Measurements from ENCODE around the gene PARP12. TPM values are rescaled to one million over a fixed set of nuclear protein-coding genes. Genes with fewer than 3 reads are reported as not detected.

Gene PARP12
- total and polyA plus RNA-seq, 2 of the 13 experiments (the other 11 are each of a cell fraction or from before 2014, with no cell fraction given), result 15.5 to 35.2 TPM

DNA sequence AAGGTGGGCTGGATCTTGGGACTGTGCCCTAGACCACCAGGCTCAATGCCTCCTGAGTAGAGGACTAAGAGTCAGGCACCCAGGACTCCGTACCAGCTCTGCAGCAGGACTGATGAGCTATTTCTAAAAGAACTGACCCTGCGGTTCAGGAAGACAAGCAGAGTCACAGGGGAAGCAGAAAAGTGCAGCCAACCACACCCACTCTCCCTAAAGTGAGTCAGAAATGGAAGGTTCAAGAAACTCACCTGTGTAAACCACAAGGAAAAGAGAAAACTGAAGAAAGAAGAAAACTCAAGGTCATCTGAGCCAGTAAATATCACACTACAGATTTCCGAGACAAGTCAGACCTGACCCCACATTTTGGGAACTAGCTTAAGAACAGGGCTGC, 2.5 kb downstream of the PARP12 start:
- peaks cover 61% of the 10 kb centered on the region for H3K4me1 ChIP-seq (ENCODE audit: insufficient read depth, low read length)
- WGBS (ENCODE audit: low lambda C conversion rate), result 87% methylated on average over 3 of the region's 3 CpGs
- H3K27ac ChIP-seq (ENCODE audit: extremely low read length, insufficient read depth, low read length), result no peak overlapping the region
- no peak overlapping the region for H3K9ac ChIP-seq (ENCODE audit: insufficient read depth, low read depth, low read length)
- DNase-seq (ENCODE audit: low spot score) (no peak), FAIRE-seq (no peak), ATAC-seq (no peak)
- H3K27me3 ChIP-seq (ENCODE audit: control insufficient read depth in 1 of 2, insufficient read depth in 2 of 2, low read length in 2 of 2), result no peaks in the 10 kb centered on the region
- intact Hi-C loops (cut with micrococcal nuclease; ENCODE audit: unreplicated experiment) (no loop called here), in situ Hi-C loops (cut with HindIII; ENCODE audit: extremely low pct_ligation_motif_present, low pct_unique_long_range_greater_than_20kb) (no loop called here)
- H3K4me2 ChIP-seq (ENCODE audit: low read depth, low read length), result peak overlapping the region; percentile 76; the same call in 1 of the 2 replicates
- no peaks in the 10 kb centered on the region for H3K9me3 ChIP-seq (ENCODE audit: low read length)
- peaks cover 4 to 21% of the 10 kb centered on the region in 2 experiments for H3K36me3 ChIP-seq (replicated peaks in 1 of 2; ENCODE audit: control insufficient read depth in 1 of 2, insufficient read depth in 2 of 2, low read length in 2 of 2)
- peaks cover 20% of the 10 kb centered on the region for H3K79me2 ChIP-seq (ENCODE audit: insufficient read depth, low read length)
- no peaks in the 10 kb centered on the region for H4K20me1 ChIP-seq (ENCODE audit: insufficient read depth, low read length)
- H3K4me3 ChIP-seq (replicated peaks in 1 of 3; ENCODE audit: insufficient read depth in 1 of 3, low read depth in 2 of 3, low read length in 3 of 3), result no peak overlapping the region; a peak in 1 of 6 replicates
- no TSS peak for BruUV-seq (replicated peaks)
- no peak overlapping the region for H2AFZ ChIP-seq (ENCODE audit: low read length)
- CTCF ChIA-PET (ENCODE audit: low intra/inter-chr PET ratio, low total read pairs), result no interaction called here
- TF ChIP-seq BORCS8-MEF2B (CRISPR knock-in tag; IDR thresholded peaks at IDR 0.05) (no peak), ZNF317 (CRISPR knock-in tag; IDR thresholded peaks at IDR 0.05) (no peak), ZNF337 (CRISPR knock-in tag; IDR thresholded peaks at IDR 0.05; ENCODE audit: borderline replicate concordance, low read depth) (no peak), GPN1 (CRISPR knock-in tag; IDR thresholded peaks at IDR 0.05; ENCODE audit: borderline replicate concordance) (no peak), ZNF557 (CRISPR knock-in tag; IDR thresholded peaks at IDR 0.05) (no peak), KDM3A (CRISPR knock-in tag; IDR thresholded peaks at IDR 0.05; ENCODE audit: low read depth) (no peak)
- POLR2A ChIA-PET, result interaction anchor here (2.2 kb wide), 1 partner anchor 11 kb away, joined by 14 read pairs; no protein-coding TSS in a partner anchor

DNA sequence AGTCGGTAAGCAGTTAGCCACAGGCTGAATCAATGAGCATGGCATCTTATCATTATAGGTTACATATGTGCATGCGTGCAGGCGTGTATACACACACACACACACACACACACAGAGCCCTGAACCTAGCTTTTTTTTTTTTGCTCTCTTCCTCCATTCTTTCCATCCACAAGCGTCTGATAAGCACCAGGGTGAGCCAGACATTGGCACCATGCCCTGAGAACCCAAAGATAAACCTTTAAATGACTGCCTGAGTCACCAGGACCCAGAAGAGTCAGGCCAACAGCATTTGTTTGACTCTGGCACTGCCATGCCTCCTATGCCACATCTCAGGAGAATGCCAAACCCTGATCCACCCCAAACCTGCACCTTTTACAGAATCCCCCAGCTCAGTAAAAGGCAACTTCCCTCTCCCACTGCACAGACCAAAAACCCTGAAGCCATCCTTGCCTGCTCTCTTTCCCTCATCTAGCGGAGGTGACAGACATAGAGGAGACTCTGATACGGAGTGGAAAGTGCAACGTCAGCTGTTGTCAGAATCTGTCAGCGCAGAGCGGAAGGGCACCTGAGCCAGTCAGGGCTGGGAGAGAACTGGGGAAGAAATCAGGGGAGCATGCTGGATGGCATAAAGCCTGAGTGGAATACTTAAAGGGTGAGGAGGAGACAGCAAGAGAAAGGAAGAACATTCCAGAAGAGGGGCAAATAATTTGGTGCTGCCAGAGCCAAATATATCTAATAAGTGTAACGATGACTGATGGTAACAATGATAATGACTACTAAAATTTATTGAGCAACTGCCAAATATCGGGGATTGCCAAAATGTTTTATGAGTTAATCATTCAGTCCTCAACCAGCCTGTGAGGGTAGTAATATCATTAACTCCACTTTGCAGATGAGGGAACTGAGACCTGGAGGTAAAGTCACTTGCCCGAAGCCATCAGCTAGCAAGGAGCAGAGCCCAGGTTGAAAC, 3.2 kb downstream of the PARP12 start:
- no peaks in the 10 kb centered on the region for H3K27me3 ChIP-seq (ENCODE audit: control insufficient read depth in 1 of 2, insufficient read depth in 2 of 2, low read length in 2 of 2)
- ATAC-seq (no peak), DNase-seq (ENCODE audit: low spot score) (peak; percentile 20), FAIRE-seq (no peak)
- H3K36me3 ChIP-seq (replicated peaks in 1 of 2; ENCODE audit: control insufficient read depth in 1 of 2, insufficient read depth in 2 of 2, low read length in 2 of 2), result peaks cover 4 to 21% of the 10 kb centered on the region in 2 experiments
- peaks cover 20% of the 10 kb centered on the region for H3K79me2 ChIP-seq (ENCODE audit: insufficient read depth, low read length)
- no peak overlapping the region for H3K27ac ChIP-seq (ENCODE audit: extremely low read length, insufficient read depth, low read length)
- ChIA-PET CTCF (ENCODE audit: low intra/inter-chr PET ratio, low total read pairs) (no interaction called here), POLR2A (interaction anchor here (2.2 kb wide), 1 partner anchor 10 kb away, joined by 14 read pairs; no protein-coding TSS in a partner anchor)
- H3K4me1 ChIP-seq (ENCODE audit: insufficient read depth, low read length), result peaks cover 61% of the 10 kb centered on the region
- in situ Hi-C loops (cut with HindIII; ENCODE audit: extremely low pct_ligation_motif_present, low pct_unique_long_range_greater_than_20kb) (no loop called here), intact Hi-C loops (cut with micrococcal nuclease; ENCODE audit: unreplicated experiment) (no loop called here)
- BruUV-seq (replicated peaks), result no TSS peak
- H3K4me2 ChIP-seq (ENCODE audit: low read depth, low read length), result no peak overlapping the region; the same call in 1 of the 2 replicates
- WGBS (ENCODE audit: low lambda C conversion rate), result 93% methylated on average over 12 of the region's 12 CpGs
- H3K4me3 ChIP-seq (replicated peaks in 1 of 3; ENCODE audit: insufficient read depth in 1 of 3, low read depth in 2 of 3, low read length in 3 of 3), result no peak overlapping the region
- H3K9me3 ChIP-seq (ENCODE audit: low read length), result no peaks in the 10 kb centered on the region
- no peak overlapping the region for H2AFZ ChIP-seq (ENCODE audit: low read length)
- no peak overlapping the region for H3K9ac ChIP-seq (ENCODE audit: insufficient read depth, low read depth, low read length)
- no peaks in the 10 kb centered on the region for H4K20me1 ChIP-seq (ENCODE audit: insufficient read depth, low read length)
- TF ChIP-seq, protein P1, sequence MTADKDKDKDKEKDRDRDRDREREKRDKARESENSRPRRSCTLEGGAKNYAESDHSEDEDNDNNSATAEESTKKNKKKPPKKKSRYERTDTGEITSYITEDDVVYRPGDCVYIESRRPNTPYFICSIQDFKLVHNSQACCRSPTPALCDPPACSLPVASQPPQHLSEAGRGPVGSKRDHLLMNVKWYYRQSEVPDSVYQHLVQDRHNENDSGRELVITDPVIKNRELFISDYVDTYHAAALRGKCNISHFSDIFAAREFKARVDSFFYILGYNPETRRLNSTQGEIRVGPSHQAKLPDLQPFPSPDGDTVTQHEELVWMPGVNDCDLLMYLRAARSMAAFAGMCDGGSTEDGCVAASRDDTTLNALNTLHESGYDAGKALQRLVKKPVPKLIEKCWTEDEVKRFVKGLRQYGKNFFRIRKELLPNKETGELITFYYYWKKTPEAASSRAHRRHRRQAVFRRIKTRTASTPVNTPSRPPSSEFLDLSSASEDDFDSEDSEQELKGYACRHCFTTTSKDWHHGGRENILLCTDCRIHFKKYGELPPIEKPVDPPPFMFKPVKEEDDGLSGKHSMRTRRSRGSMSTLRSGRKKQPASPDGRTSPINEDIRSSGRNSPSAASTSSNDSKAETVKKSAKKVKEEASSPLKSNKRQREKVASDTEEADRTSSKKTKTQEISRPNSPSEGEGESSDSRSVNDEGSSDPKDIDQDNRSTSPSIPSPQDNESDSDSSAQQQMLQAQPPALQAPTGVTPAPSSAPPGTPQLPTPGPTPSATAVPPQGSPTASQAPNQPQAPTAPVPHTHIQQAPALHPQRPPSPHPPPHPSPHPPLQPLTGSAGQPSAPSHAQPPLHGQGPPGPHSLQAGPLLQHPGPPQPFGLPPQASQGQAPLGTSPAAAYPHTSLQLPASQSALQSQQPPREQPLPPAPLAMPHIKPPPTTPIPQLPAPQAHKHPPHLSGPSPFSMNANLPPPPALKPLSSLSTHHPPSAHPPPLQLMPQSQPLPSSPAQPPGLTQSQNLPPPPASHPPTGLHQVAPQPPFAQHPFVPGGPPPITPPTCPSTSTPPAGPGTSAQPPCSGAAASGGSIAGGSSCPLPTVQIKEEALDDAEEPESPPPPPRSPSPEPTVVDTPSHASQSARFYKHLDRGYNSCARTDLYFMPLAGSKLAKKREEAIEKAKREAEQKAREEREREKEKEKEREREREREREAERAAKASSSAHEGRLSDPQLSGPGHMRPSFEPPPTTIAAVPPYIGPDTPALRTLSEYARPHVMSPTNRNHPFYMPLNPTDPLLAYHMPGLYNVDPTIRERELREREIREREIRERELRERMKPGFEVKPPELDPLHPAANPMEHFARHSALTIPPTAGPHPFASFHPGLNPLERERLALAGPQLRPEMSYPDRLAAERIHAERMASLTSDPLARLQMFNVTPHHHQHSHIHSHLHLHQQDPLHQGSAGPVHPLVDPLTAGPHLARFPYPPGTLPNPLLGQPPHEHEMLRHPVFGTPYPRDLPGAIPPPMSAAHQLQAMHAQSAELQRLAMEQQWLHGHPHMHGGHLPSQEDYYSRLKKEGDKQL (CRISPR knock-in tag; IDR thresholded peaks at IDR 0.05; ENCODE audit: low read depth), result no peak
- TF ChIP-seq, protein P2, sequence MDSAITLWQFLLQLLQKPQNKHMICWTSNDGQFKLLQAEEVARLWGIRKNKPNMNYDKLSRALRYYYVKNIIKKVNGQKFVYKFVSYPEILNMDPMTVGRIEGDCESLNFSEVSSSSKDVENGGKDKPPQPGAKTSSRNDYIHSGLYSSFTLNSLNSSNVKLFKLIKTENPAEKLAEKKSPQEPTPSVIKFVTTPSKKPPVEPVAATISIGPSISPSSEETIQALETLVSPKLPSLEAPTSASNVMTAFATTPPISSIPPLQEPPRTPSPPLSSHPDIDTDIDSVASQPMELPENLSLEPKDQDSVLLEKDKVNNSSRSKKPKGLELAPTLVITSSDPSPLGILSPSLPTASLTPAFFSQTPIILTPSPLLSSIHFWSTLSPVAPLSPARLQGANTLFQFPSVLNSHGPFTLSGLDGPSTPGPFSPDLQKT (CRISPR knock-in tag; IDR thresholded peaks at IDR 0.05; ENCODE audit: borderline replicate concordance), result no peak
- TF ChIP-seq ZKSCAN5 (CRISPR knock-in tag; IDR thresholded peaks at IDR 0.05), result peak; percentile 72; the same call in 1 of the 2 replicates
